Endothelial cell (in vitro differentiated cells): Measurements from ENCODE around the gene UNC5CL. TPM values are rescaled to one million over a fixed set of nuclear protein-coding genes. Genes with fewer than 3 reads are reported as not detected.

Experiments
- DNase-seq: peaks from one replicate; pipeline ENCODE4 v3.0.0; 2021; ENCODE audit warnings: low spot score
- H3K27ac Mint-ChIP-seq: one replicate; pipeline ENCODE4 v1.8.0; 2021; ENCODE audit warnings: mixed read lengths, inconsistent platforms; ENCODE audit not compliant: unreplicated experiment
- H3K27me3 Mint-ChIP-seq: one replicate; pipeline ENCODE4 v1.8.0; 2021; ENCODE audit warnings: mild to moderate bottlenecking, moderate library complexity, mixed read lengths, inconsistent platforms; ENCODE audit not compliant: unreplicated experiment
- H3K36me3 Mint-ChIP-seq: one replicate; pipeline ENCODE4 v1.8.0; 2021; ENCODE audit warnings: mild to moderate bottlenecking, low read depth, mixed read lengths, inconsistent platforms; ENCODE audit not compliant: unreplicated experiment
- H3K4me1 Mint-ChIP-seq: one replicate; pipeline ENCODE4 v1.8.0; 2021; ENCODE audit warnings: mild to moderate bottlenecking, mixed read lengths, inconsistent platforms; ENCODE audit not compliant: unreplicated experiment
- H3K4me3 Mint-ChIP-seq: one replicate; pipeline ENCODE4 v1.8.0; 2021; ENCODE audit warnings: mild to moderate bottlenecking, mixed read lengths, inconsistent platforms; ENCODE audit not compliant: unreplicated experiment
- H3K9me3 Mint-ChIP-seq: one replicate; pipeline ENCODE4 v1.8.0; 2021; ENCODE audit warnings: mixed read lengths, inconsistent platforms; ENCODE audit not compliant: unreplicated experiment
- CTCF ChIP-seq: fragments of 200-600 bp; sonication (generic); IDR thresholded peaks from one replicate; pipeline ENCODE4 v1.5.0; 2021; ENCODE audit warnings: antibody characterized with exemption; ENCODE audit not compliant: unreplicated experiment
- total RNA-seq: library from RNA; stranded (reverse); fragmentation: NEBNext Ultra II Directional; extraction: Animal tissue kit (Norgen Biotek cat#: 25700); gene quantifications from one replicate; pipeline ENCODE4 v1.2.1, GENCODE V29; 2021; ENCODE audit not compliant: unreplicated experiment

The UNC5CL gene
- total RNA-seq, 1 donor from 2014 or later: 0.59 TPM

DNA sequence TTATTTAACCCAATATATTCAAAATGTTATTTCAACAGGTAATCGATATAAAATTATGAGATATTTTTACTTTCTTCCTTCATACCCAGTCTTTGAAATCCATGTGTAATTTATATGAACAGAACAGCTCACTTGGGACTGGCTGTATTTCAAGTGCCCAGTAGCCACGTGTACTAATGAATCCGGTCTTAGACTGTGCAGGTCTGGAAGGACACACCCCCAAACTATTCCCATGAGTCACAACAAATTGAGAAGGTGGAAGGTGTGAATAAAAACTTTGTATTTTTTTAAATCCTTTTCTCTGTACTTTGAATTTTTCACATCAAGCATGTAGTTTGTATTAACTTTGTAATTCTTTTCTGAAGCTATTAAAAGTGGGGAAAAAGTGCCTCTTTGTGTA lies 2.8 kb downstream of the UNC5CL start:
- no peak for TF ChIP-seq CTCF
- no peak for DNase-seq
- Mint-ChIP-seq H3K9me3 (no peaks in the 10 kb centered on the region), H3K4me3 (no peak overlapping the region), H3K4me1 (no peaks in the 10 kb centered on the region), H3K27ac (no peak overlapping the region), H3K36me3 (peaks cover 3% of the 10 kb centered on the region), H3K27me3 (no peaks in the 10 kb centered on the region)

- peaks cover 9% of the 10 kb centered on the region for H3K4me1 Mint-ChIP-seq
- DNase-seq: no peak
Measured at GRCh38 chr6:41033776-41034175, 5.2 kb downstream of the UNC5CL start.

DNA sequence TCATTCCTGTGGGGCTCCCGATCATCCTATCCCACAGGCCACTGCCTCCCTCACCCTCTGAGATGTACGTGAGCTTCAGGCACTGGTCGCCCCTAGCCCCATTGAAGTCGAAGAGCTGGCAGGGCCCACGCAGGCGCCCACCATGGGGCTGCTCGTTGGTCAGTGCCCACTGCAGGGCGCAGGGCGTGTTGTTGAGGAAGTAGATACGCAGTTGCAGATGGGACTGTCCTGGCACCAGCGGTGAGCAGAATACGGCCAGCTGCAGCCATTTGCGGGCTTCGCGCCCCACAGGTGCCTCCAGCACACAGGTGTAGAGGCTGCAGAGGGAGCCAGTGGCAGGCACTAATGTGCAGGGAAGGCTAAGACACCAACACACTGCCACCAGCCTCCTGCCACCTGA lies 6.2 kb downstream of the UNC5CL start:
- no peak for DNase-seq
- no peaks in the 10 kb centered on the region for H3K27me3 Mint-ChIP-seq
- H3K9me3 Mint-ChIP-seq: no peaks in the 10 kb centered on the region
- H3K27ac Mint-ChIP-seq: no peak overlapping the region
- no peak for TF ChIP-seq CTCF
- no peak overlapping the region for H3K4me3 Mint-ChIP-seq
- H3K36me3 Mint-ChIP-seq: peaks cover 3% of the 10 kb centered on the region
- H3K4me1 Mint-ChIP-seq: peaks cover 11% of the 10 kb centered on the region

More at GRCh38 chr6:41033776-41034175, 5.2 kb downstream of the UNC5CL start:
- Mint-ChIP-seq H3K4me3 (no peak overlapping the region), H3K27ac (no peak overlapping the region), H3K27me3 (no peaks in the 10 kb centered on the region), H3K9me3 (no peaks in the 10 kb centered on the region), H3K36me3 (peaks cover 3% of the 10 kb centered on the region)
- no peak for TF ChIP-seq CTCF

GRCh38 chr6:41028561-41029412 lies 10.2 kb downstream of the UNC5CL start:
- peaks cover 21% of the 10 kb centered on the region for H3K4me1 Mint-ChIP-seq
- H3K4me3 Mint-ChIP-seq: peak overlapping the region; percentile 78

More at GRCh38 chr6:41028561-41029412, 10.2 kb downstream of the UNC5CL start:
- H3K36me3 Mint-ChIP-seq: peaks cover 3% of the 10 kb centered on the region
- H3K27me3 Mint-ChIP-seq: no peaks in the 10 kb centered on the region
- peak overlapping the region; percentile 84 for H3K27ac Mint-ChIP-seq
- peak; percentile 40 for DNase-seq
- H3K9me3 Mint-ChIP-seq: no peaks in the 10 kb centered on the region
- no peak for TF ChIP-seq CTCF
